GM23338 (cell line): Measurements from ENCODE around the gene SORCS2. TPM values are rescaled to one million over a fixed set of nuclear protein-coding genes. Genes with fewer than 3 reads are reported as not detected.

Experiments
- ATAC-seq: fragments of 200-7000 bp; cut with Tn5 transposase; 3 replicates; pipeline ENCODE4 v1.9.1; 2020
- DNase-seq: peaks from one replicate; pipeline ENCODE4 v3.0.0-alpha.2; 2015; ENCODE audit warnings: low spot score
- H2AFZ ChIP-seq: fragments of 200-600 bp; sonication (generic); 2 replicates; pipeline ENCODE4 v1.8.0; 2016; ENCODE audit warnings: antibody characterized with exemption, mild to moderate bottlenecking, moderate library complexity
- H3F3A ChIP-seq: fragments of 200-600 bp; sonication (generic); replicated peaks from 2 replicates; pipeline ENCODE4 v1.8.0; 2017; ENCODE audit warnings: antibody characterized with exemption, mixed run types, low read depth
- H3K27ac ChIP-seq: fragments of 200-600 bp; sonication (generic); 2 replicates; pipeline ENCODE4 v1.6.1; 2016; ENCODE audit warnings: low read depth
- H3K27me3 ChIP-seq: fragments of 200-600 bp; sonication (generic); 2 replicates; pipeline ENCODE4 v1.8.0; 2016; ENCODE audit warnings: mild to moderate bottlenecking, mixed run types, moderate library complexity; ENCODE audit not compliant: insufficient read depth
- H3K36me3 ChIP-seq: fragments of 200-600 bp; sonication (generic); 2 replicates; pipeline ENCODE4 v1.8.0; 2016; ENCODE audit warnings: mild to moderate bottlenecking; ENCODE audit not compliant: insufficient read depth
- H3K4me1 ChIP-seq: fragments of 200-600 bp; sonication (generic); 2 replicates; pipeline ENCODE4 v1.8.0; 2016; ENCODE audit warnings: mild to moderate bottlenecking, moderate library complexity; ENCODE audit not compliant: insufficient read depth
- H3K4me2 ChIP-seq: fragments of 200-600 bp; sonication (generic); 2 replicates; pipeline ENCODE4 v1.7.1; 2017; ENCODE audit warnings: mixed run types
- H3K4me3 ChIP-seq: fragments of 200-600 bp; sonication (generic); 2 replicates; pipeline ENCODE4 v1.6.1; 2016; ENCODE audit warnings: mixed run types
- H3K79me2 ChIP-seq: fragments of 200-600 bp; sonication (generic); replicated peaks from 2 replicates; pipeline ENCODE4 v1.8.0; 2017; ENCODE audit warnings: mild to moderate bottlenecking; ENCODE audit not compliant: insufficient read depth
- H3K9me2 ChIP-seq: fragments of 200-600 bp; sonication (generic); 2 replicates; pipeline ENCODE4 v1.8.0; 2017; ENCODE audit not compliant: insufficient read depth
- H4K20me1 ChIP-seq: fragments of 200-600 bp; sonication (generic); replicated peaks from 2 replicates; pipeline ENCODE4 v1.8.0; 2017; ENCODE audit warnings: mild to moderate bottlenecking; ENCODE audit not compliant: insufficient read depth
- H3K27ac Mint-ChIP-seq: 2 replicates; pipeline ENCODE4 v1.8.0; 2020; ENCODE audit warnings: inconsistent platforms, mild to moderate bottlenecking, moderate library complexity, mixed read lengths
- H3K27me3 Mint-ChIP-seq: 3 replicates; pipeline ENCODE4 v1.8.0; 2022; ENCODE audit warnings: low read depth, mild to moderate bottlenecking, moderate library complexity, mixed read lengths, inconsistent platforms; ENCODE audit not compliant: insufficient read depth, poor library complexity
- H3K36me3 Mint-ChIP-seq: 3 replicates; pipeline ENCODE4 v1.8.0; 2021; ENCODE audit warnings: low read depth, mild to moderate bottlenecking, inconsistent platforms, moderate library complexity, mixed read lengths
- H3K4me1 Mint-ChIP-seq: 3 replicates; pipeline ENCODE4 v1.8.0; 2020; ENCODE audit warnings: mild to moderate bottlenecking, inconsistent platforms, mixed read lengths
- H3K4me3 Mint-ChIP-seq: 3 replicates; pipeline ENCODE4 v1.8.0; 2021; ENCODE audit warnings: moderate library complexity, mild to moderate bottlenecking, inconsistent platforms, mixed read lengths
- H3K9me3 Mint-ChIP-seq: 3 replicates; pipeline ENCODE4 v1.8.0; 2020; ENCODE audit warnings: moderate library complexity, mild to moderate bottlenecking, inconsistent platforms, mixed read lengths
- CREB1 ChIP-seq: fragments of 250-450 bp; sonication (Bioruptor Pico); IDR thresholded peaks from 2 replicates; pipeline ENCODE4 v1.5.0; 2020; ENCODE audit warnings: low read depth, mild to moderate bottlenecking, moderate library complexity
- EZH2 ChIP-seq: fragments of 200-600 bp; sonication (generic); IDR thresholded peaks from one replicate; pipeline ENCODE4 v1.8.0; 2017; ENCODE audit warnings: antibody characterized with exemption, mild to moderate bottlenecking, low read depth; ENCODE audit not compliant: unreplicated experiment
- EZH2phosphoT487 ChIP-seq: fragments of 200-600 bp; sonication (generic); IDR thresholded peaks from one replicate; pipeline ENCODE4 v1.8.1; 2018; ENCODE audit warnings: antibody characterized with exemption; ENCODE audit not compliant: unreplicated experiment
- JUNB ChIP-seq: IDR thresholded peaks from one replicate; pipeline ENCODE4 v1.6.1; 2016; ENCODE audit warnings: antibody characterized with exemption; ENCODE audit not compliant: unreplicated experiment
- NANOG ChIP-seq: IDR thresholded peaks from 2 replicates; pipeline ENCODE4 v1.6.1; 2016; ENCODE audit warnings: antibody characterized with exemption, borderline replicate concordance
- POLR2AphosphoS5 ChIP-seq: IDR thresholded peaks from 2 replicates; pipeline ENCODE4 v1.6.1; 2016; ENCODE audit warnings: antibody characterized with exemption, low read depth
- STAT1 ChIP-seq: IDR thresholded peaks from one replicate; pipeline ENCODE4 v1.6.1; 2016; ENCODE audit warnings: antibody characterized with exemption; ENCODE audit not compliant: unreplicated experiment
- ZNF114 ChIP-seq: fragments of 250-450 bp; sonication (Bioruptor Pico); IDR thresholded peaks from 2 replicates; pipeline ENCODE4 v1.5.0; 2020; ENCODE audit warnings: mild to moderate bottlenecking, moderate library complexity
- ZNF331 ChIP-seq: fragments of 250-450 bp; sonication (Bioruptor Pico); IDR thresholded peaks from 2 replicates; pipeline ENCODE4 v1.5.0; 2020; ENCODE audit warnings: low read depth, mild to moderate bottlenecking, moderate library complexity
- polyA plus RNA-seq: library from polyadenylated mRNA; unstranded; fragments of >200 nt; fragmentation: Nextera tagmentation; extraction: Ambion mirVana; gene quantifications from 2 replicates; pipeline ENCODE4 v1.2.1, GENCODE V29; 2016
- total RNA-seq: library from RNA; depleted of rRNA; stranded (reverse); fragments of >200 nt; shearing (Covaris generic); gene quantifications from 2 replicates; pipeline ENCODE4 v1.2.3, GENCODE V29; 2014
- TF ChIP-seq, protein P1 (sequence below): fragments of 250-450 bp; sonication (Bioruptor Pico); IDR thresholded peaks from 2 replicates; pipeline ENCODE4 v1.5.0; 2020; ENCODE audit warnings: mild to moderate bottlenecking, moderate library complexity
- TF ChIP-seq, protein P2 (sequence below): IDR thresholded peaks from 2 replicates; pipeline ENCODE4 v1.6.1; 2016; ENCODE audit warnings: antibody characterized with exemption
- TF ChIP-seq, protein P3 (sequence below), 2 experiments: fragments of 200-600 bp in 1 of 2; sonication (generic) in 1 of 2; conservative IDR thresholded peaks; 2 replicates each; pipeline versions ENCODE4 v1.5.1 to v1.6.1; 2016 to 2017; ENCODE audit warnings: antibody characterized with exemption in 2 of 2, low read depth in 2 of 2, mild to moderate bottlenecking in 2 of 2, moderate library complexity in 1 of 2
- TF ChIP-seq, protein P4 (sequence below): IDR thresholded peaks from one replicate; pipeline ENCODE4 v1.6.1; 2018; ENCODE audit warnings: antibody characterized with exemption; ENCODE audit not compliant: unreplicated experiment

Gene SORCS2
- total and polyA plus RNA-seq, 2 experiments from 2014 or later: 0.47 to 2.4 TPM

DNA sequence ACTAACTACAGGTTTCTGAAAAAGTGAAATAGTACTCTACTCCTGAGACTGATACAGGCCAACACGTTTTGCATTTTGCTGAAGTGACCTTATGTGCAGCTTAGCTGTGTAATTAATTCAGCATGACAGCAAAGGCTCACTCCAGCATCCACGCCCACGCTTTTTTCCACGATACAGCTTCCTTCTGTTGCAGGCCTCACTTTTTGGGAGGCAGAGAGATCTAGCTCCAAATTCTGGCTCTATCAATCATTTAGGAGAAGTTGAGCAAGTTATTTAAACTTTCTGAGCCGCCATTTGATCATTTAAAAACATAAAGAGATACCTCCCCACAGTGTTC lies 587.1 kb downstream of the SORCS2 start (continued):
- TF ChIP-seq, protein P1, sequence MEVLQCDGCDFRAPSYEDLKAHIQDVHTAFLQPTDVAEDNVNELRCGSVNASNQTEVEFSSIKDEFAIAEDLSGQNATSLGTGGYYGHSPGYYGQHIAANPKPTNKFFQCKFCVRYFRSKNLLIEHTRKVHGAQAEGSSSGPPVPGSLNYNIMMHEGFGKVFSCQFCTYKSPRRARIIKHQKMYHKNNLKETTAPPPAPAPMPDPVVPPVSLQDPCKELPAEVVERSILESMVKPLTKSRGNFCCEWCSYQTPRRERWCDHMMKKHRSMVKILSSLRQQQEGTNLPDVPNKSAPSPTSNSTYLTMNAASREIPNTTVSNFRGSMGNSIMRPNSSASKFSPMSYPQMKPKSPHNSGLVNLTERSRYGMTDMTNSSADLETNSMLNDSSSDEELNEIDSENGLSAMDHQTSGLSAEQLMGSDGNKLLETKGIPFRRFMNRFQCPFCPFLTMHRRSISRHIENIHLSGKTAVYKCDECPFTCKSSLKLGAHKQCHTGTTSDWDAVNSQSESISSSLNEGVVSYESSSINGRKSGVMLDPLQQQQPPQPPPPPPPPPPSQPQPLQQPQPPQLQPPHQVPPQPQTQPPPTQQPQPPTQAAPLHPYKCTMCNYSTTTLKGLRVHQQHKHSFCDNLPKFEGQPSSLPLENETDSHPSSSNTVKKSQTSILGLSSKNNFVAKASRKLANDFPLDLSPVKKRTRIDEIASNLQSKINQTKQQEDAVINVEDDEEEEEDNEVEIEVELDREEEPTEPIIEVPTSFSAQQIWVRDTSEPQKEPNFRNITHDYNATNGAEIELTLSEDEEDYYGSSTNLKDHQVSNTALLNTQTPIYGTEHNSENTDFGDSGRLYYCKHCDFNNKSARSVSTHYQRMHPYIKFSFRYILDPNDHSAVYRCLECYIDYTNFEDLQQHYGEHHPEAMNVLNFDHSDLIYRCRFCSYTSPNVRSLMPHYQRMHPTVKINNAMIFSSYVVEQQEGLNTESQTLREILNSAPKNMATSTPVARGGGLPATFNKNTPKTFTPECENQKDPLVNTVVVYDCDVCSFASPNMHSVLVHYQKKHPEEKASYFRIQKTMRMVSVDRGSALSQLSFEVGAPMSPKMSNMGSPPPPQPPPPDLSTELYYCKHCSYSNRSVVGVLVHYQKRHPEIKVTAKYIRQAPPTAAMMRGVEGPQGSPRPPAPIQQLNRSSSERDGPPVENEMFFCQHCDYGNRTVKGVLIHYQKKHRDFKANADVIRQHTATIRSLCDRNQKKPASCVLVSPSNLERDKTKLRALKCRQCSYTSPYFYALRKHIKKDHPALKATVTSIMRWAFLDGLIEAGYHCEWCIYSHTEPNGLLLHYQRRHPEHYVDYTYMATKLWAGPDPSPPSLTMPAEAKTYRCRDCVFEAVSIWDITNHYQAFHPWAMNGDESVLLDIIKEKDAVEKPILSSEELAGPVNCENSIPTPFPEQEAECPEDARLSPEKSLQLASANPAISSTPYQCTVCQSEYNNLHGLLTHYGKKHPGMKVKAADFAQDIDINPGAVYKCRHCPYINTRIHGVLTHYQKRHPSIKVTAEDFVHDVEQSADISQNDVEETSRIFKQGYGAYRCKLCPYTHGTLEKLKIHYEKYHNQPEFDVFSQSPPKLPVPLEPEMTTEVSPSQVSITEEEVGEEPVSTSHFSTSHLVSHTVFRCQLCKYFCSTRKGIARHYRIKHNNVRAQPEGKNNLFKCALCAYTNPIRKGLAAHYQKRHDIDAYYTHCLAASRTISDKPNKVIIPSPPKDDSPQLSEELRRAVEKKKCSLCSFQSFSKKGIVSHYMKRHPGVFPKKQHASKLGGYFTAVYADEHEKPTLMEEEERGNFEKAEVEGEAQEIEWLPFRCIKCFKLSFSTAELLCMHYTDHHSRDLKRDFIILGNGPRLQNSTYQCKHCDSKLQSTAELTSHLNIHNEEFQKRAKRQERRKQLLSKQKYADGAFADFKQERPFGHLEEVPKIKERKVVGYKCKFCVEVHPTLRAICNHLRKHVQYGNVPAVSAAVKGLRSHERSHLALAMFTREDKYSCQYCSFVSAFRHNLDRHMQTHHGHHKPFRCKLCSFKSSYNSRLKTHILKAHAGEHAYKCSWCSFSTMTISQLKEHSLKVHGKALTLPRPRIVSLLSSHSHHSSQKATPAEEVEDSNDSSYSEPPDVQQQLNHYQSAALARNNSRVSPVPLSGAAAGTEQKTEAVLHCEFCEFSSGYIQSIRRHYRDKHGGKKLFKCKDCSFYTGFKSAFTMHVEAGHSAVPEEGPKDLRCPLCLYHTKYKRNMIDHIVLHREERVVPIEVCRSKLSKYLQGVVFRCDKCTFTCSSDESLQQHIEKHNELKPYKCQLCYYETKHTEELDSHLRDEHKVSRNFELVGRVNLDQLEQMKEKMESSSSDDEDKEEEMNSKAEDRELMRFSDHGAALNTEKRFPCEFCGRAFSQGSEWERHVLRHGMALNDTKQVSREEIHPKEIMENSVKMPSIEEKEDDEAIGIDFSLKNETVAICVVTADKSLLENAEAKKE (CRISPR knock-in tag): no peak
- no peak for TF ChIP-seq JUNB
- TF ChIP-seq EZH2: no peak
- no peak for TF ChIP-seq NANOG

DNA sequence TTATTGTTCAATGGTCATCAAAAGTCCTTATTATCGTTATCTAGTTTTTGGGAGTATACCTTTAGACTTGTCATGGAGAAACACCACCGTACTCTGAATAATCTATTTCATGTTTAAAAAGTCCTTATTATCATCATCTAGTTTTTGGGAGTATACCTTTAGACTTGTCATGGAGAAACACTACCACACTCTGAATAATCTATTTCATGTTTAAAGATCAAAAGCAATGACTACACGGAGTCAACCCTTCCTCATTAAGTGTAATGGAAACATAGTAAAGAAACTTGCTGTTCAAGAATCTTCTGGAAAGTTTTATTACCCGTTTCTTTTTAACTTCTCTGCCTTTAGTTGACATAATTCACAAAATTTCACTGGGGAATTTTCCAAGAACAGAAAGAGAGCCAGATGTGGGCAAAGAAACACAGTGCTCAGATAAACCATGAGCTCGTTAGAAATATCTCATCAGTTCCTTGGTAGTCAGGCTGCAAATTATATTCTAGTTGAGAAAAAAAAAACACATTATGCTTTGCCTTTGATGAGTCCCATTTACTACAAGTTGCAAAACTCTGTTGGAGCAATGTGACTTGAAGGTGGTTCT lies 588.5 kb downstream of the SORCS2 start:
- no peaks in the 10 kb centered on the region for H3F3A ChIP-seq
- H3K36me3 ChIP-seq: peaks cover 7% of the 10 kb centered on the region
- ATAC-seq (no peak), DNase-seq (no peak)
- Mint-ChIP-seq H3K27ac (no peak overlapping the region), H3K27me3 (peaks cover 7% of the 10 kb centered on the region), H3K4me1 (peaks cover 3% of the 10 kb centered on the region; the same call in 1 of the 3 replicates), H3K36me3 (peaks cover 11% of the 10 kb centered on the region), H3K9me3 (no peaks in the 10 kb centered on the region), H3K4me3 (no peak overlapping the region)
- no peaks in the 10 kb centered on the region for H3K79me2 ChIP-seq
- H3K27me3 ChIP-seq: no peaks in the 10 kb centered on the region
- H2AFZ ChIP-seq: no peak overlapping the region
- no peaks in the 10 kb centered on the region for H3K4me1 ChIP-seq
- H3K4me3 ChIP-seq: no peak overlapping the region
- no peaks in the 10 kb centered on the region; the same call in 1 of the 2 replicates for H4K20me1 ChIP-seq
- no peak overlapping the region for H3K4me2 ChIP-seq
- no peaks in the 10 kb centered on the region for H3K9me2 ChIP-seq
- H3K27ac ChIP-seq: no peak overlapping the region
- TF ChIP-seq POLR2AphosphoS5 (no peak), CREB1 (CRISPR knock-in tag) (no peak), EZH2 (no peak), EZH2phosphoT487 (no peak), NANOG (no peak), STAT1 (no peak), ZNF114 (CRISPR knock-in tag) (no peak), ZNF331 (CRISPR knock-in tag) (no peak), JUNB (no peak)
- TF ChIP-seq, protein P2, sequence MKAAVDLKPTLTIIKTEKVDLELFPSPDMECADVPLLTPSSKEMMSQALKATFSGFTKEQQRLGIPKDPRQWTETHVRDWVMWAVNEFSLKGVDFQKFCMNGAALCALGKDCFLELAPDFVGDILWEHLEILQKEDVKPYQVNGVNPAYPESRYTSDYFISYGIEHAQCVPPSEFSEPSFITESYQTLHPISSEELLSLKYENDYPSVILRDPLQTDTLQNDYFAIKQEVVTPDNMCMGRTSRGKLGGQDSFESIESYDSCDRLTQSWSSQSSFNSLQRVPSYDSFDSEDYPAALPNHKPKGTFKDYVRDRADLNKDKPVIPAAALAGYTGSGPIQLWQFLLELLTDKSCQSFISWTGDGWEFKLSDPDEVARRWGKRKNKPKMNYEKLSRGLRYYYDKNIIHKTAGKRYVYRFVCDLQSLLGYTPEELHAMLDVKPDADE: no peak
- TF ChIP-seq, protein P3, sequence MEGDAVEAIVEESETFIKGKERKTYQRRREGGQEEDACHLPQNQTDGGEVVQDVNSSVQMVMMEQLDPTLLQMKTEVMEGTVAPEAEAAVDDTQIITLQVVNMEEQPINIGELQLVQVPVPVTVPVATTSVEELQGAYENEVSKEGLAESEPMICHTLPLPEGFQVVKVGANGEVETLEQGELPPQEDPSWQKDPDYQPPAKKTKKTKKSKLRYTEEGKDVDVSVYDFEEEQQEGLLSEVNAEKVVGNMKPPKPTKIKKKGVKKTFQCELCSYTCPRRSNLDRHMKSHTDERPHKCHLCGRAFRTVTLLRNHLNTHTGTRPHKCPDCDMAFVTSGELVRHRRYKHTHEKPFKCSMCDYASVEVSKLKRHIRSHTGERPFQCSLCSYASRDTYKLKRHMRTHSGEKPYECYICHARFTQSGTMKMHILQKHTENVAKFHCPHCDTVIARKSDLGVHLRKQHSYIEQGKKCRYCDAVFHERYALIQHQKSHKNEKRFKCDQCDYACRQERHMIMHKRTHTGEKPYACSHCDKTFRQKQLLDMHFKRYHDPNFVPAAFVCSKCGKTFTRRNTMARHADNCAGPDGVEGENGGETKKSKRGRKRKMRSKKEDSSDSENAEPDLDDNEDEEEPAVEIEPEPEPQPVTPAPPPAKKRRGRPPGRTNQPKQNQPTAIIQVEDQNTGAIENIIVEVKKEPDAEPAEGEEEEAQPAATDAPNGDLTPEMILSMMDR (conservative IDR thresholded peaks at IDR 0.05; ENCODE audit: low read depth in 2 of 2): no peak
- TF ChIP-seq, protein P4, sequence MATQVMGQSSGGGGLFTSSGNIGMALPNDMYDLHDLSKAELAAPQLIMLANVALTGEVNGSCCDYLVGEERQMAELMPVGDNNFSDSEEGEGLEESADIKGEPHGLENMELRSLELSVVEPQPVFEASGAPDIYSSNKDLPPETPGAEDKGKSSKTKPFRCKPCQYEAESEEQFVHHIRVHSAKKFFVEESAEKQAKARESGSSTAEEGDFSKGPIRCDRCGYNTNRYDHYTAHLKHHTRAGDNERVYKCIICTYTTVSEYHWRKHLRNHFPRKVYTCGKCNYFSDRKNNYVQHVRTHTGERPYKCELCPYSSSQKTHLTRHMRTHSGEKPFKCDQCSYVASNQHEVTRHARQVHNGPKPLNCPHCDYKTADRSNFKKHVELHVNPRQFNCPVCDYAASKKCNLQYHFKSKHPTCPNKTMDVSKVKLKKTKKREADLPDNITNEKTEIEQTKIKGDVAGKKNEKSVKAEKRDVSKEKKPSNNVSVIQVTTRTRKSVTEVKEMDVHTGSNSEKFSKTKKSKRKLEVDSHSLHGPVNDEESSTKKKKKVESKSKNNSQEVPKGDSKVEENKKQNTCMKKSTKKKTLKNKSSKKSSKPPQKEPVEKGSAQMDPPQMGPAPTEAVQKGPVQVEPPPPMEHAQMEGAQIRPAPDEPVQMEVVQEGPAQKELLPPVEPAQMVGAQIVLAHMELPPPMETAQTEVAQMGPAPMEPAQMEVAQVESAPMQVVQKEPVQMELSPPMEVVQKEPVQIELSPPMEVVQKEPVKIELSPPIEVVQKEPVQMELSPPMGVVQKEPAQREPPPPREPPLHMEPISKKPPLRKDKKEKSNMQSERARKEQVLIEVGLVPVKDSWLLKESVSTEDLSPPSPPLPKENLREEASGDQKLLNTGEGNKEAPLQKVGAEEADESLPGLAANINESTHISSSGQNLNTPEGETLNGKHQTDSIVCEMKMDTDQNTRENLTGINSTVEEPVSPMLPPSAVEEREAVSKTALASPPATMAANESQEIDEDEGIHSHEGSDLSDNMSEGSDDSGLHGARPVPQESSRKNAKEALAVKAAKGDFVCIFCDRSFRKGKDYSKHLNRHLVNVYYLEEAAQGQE: no peak
